Measurements from ENCODE around the gene ASAP3. TPM values are rescaled to one million over a fixed set of nuclear protein-coding genes. Genes with fewer than 3 reads are reported as not detected.

The ASAP3 gene
- polyA plus RNA-seq, 2 of the 4 experiments (the other 2 are of a cell fraction): 4.0 to 5.2 TPM

GRCh38 chr1:23444104-23444533 is 39.9 kb downstream of the ASAP3 start:
- H3K9me3 ChIP-seq: no peaks in the 10 kb centered on the region
- H3K4me3 ChIP-seq: no peak overlapping the region
- DNase-seq (ENCODE audit: low read depth in 1 of 2, low spot score in 1 of 2): no peak
- no peaks in the 10 kb centered on the region for H3K4me1 ChIP-seq
- ChIA-PET CTCF (interaction anchor here (0.8 kb wide), 1 partner anchor 19 kb away, joined by 3 read pairs; no protein-coding TSS in a partner anchor), POLR2A (no interaction called here)
- 91% methylated on average over 4 of the region's 4 CpGs for WGBS (ENCODE audit: missing lambda C conversion rate)
- no peak for FAIRE-seq
- no peak for ATAC-seq
- TF ChIP-seq NFE2L2 (conservative IDR thresholded peaks at IDR 0.05; ENCODE audit: low read length) (no peak), BHLHE40 (IDR thresholded peaks at IDR 0.05; ENCODE audit: low read depth, low read length) (no peak), FOSB (CRISPR knock-in tag; IDR thresholded peaks at IDR 0.05) (no peak), MAFK (IDR thresholded peaks at IDR 0.05; ENCODE audit: partially characterized antibody) (no peak), ZNF302 (CRISPR knock-in tag; IDR thresholded peaks at IDR 0.05) (no peak)
- no peak overlapping the region for H3K4me2 ChIP-seq
- no peak overlapping the region for H3K27ac ChIP-seq

GRCh38 chr1:23442751-23443150 is 41.2 kb downstream of the ASAP3 start:
- no peak overlapping the region for H3K4me3 ChIP-seq
- H3K9me3 ChIP-seq: no peaks in the 10 kb centered on the region
- H3K4me2 ChIP-seq: no peak overlapping the region
- 72% methylated on average over 3 of the region's 3 CpGs for WGBS (ENCODE audit: missing lambda C conversion rate)
- no peak overlapping the region for H3K27ac ChIP-seq
- ATAC-seq (no peak), FAIRE-seq (no peak), DNase-seq (ENCODE audit: low read depth in 1 of 2, low spot score in 1 of 2) (no peak)
- CTCF ChIA-PET: no interaction called here
- H3K4me1 ChIP-seq: no peaks in the 10 kb centered on the region
- TF ChIP-seq ATOH8 (CRISPR knock-in tag; IDR thresholded peaks at IDR 0.05; ENCODE audit: low read depth): no peak
- no peak for TF ChIP-seq BCL3 (IDR thresholded peaks at IDR 0.05)
- no peak for TF ChIP-seq TFCP2L1 (CRISPR knock-in tag; IDR thresholded peaks at IDR 0.05)
- no peak for TF ChIP-seq ZNF302 (CRISPR knock-in tag; IDR thresholded peaks at IDR 0.05)
- no peak for TF ChIP-seq JUNB (IDR thresholded peaks at IDR 0.05)
- no peak for TF ChIP-seq HEYL (CRISPR knock-in tag; IDR thresholded peaks at IDR 0.05)
- no peak for TF ChIP-seq NPAS2 (CRISPR knock-in tag; IDR thresholded peaks at IDR 0.05; ENCODE audit: borderline replicate concordance)
- TF ChIP-seq CEBPB (IDR thresholded peaks at IDR 0.05): no peak
- TF ChIP-seq, protein P1, sequence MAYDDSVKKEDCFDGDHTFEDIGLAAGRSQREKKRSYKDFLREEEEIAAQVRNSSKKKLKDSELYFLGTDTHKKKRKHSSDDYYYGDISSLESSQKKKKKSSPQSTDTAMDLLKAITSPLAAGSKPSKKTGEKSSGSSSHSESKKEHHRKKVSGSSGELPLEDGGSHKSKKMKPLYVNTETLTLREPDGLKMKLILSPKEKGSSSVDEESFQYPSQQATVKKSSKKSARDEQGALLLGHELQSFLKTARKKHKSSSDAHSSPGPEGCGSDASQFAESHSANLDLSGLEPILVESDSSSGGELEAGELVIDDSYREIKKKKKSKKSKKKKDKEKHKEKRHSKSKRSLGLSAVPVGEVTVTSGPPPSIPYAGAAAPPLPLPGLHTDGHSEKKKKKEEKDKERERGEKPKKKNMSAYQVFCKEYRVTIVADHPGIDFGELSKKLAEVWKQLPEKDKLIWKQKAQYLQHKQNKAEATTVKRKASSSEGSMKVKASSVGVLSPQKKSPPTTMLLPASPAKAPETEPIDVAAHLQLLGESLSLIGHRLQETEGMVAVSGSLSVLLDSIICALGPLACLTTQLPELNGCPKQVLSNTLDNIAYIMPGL (CRISPR knock-in tag; IDR thresholded peaks at IDR 0.05; ENCODE audit: borderline replicate concordance): no peak
- TF ChIP-seq SMC3 (IDR thresholded peaks at IDR 0.05): no peak
- TF ChIP-seq CBX2 (IDR thresholded peaks at IDR 0.05; ENCODE audit: borderline replicate concordance, low read depth): no peak
- TF ChIP-seq MYC (IDR thresholded peaks at IDR 0.05; ENCODE audit: borderline replicate concordance, low read length): no peak
- POLR2A ChIA-PET: no interaction called here

DNA sequence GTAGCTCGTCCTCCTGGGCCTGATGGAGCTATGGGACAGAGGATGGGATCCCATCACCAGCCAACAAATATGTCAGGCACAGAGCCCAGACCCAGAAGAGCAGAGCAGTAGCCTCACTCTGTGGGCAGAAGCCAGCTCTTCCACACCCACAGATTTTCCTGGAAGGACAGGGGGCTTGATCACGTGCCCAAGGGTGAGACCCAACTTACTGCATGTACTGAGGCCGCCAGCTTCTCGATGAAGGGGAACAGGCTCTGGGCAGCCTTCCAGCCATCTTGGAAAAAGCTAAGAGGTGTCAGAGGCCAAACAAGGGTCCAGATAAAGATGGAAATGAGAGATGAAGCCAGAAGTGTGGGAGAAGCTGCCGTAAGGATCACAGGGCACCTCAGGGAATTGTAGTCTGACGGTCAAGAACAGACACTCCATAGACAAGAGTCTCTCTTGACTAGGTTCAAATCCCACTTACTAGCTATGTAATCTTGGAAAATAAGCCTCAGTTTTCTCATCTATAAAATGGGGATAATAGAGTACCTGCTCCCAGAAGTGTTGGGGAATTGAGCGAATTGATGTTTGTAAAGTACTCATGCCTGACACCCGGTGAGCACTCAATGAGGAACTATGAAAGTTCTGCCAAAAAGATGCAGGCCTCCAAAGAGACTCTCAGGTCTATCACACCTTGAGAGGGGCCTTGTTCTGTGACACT is 42.4 kb downstream of the ASAP3 start:
- 94% methylated on average over 8 of the region's 8 CpGs for WGBS (ENCODE audit: missing lambda C conversion rate)
- POLR2A ChIA-PET: no interaction called here
- DNase-seq (ENCODE audit: low read depth in 1 of 2, low spot score in 1 of 2) (no peak), ATAC-seq (no peak), FAIRE-seq (no peak)
- Histone ChIP-seq H3K4me3 (no peak overlapping the region), H3K9me3 (no peaks in the 10 kb centered on the region), H3K4me2 (no peak overlapping the region), H3K27ac (no peak overlapping the region), H3K4me1 (no peaks in the 10 kb centered on the region)
- TF ChIP-seq POLR2A (IDR thresholded peaks at IDR 0.05; ENCODE audit: low read length) (no peak), ZSCAN20 (CRISPR knock-in tag; IDR thresholded peaks at IDR 0.05) (no peak), KDM5A (IDR thresholded peaks at IDR 0.05) (no peak), JUNB (IDR thresholded peaks at IDR 0.05) (no peak), BHLHE40 (IDR thresholded peaks at IDR 0.05; ENCODE audit: low read depth, low read length) (no peak), KDM1A (IDR thresholded peaks at IDR 0.05; ENCODE audit: low read depth) (no peak)
- TF ChIP-seq, protein P2, sequence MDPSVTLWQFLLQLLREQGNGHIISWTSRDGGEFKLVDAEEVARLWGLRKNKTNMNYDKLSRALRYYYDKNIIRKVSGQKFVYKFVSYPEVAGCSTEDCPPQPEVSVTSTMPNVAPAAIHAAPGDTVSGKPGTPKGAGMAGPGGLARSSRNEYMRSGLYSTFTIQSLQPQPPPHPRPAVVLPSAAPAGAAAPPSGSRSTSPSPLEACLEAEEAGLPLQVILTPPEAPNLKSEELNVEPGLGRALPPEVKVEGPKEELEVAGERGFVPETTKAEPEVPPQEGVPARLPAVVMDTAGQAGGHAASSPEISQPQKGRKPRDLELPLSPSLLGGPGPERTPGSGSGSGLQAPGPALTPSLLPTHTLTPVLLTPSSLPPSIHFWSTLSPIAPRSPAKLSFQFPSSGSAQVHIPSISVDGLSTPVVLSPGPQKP (IDR thresholded peaks at IDR 0.05; ENCODE audit: low read depth, low read length): no peak
- CTCF ChIA-PET: interaction anchor here (0.8 to 1.2 kb wide), 2 partner anchors 21 to 171 kb away, joined by 3 read pairs; no protein-coding TSS in a partner anchor

All from A549 (cell line).